H1 (cell line): Measurements from ENCODE around the gene SMIM7. TPM values are rescaled to one million over a fixed set of nuclear protein-coding genes. Genes with fewer than 3 reads are reported as not detected.

Experiments
- BCL11A ChIP-seq, 2 experiments: IDR thresholded peaks; one replicate each; pipeline ENCODE4 v1.6.1; 2011; ENCODE audit warnings: low read depth in 2 of 2, low read length in 2 of 2, mild to moderate bottlenecking in 2 of 2
- CHD1 ChIP-seq: IDR thresholded peaks from 2 replicates; pipeline ENCODE4 v1.6.1; 2012; ENCODE audit warnings: low read depth, low read length, improper control_type of control experiment
- EP300 ChIP-seq, 2 experiments: IDR thresholded peaks; 1 replicate in 1 of 2; 2 replicates in 1 of 2; pipeline ENCODE4 v1.6.1; 2011 to 2012; ENCODE audit warnings: low read depth in 2 of 2, low read length in 2 of 2, mild to moderate bottlenecking in 2 of 2, borderline replicate concordance in 1 of 2, inconsistent platforms in 1 of 2, moderate library complexity in 1 of 2
- FOSL1 ChIP-seq: IDR thresholded peaks from 2 replicates; pipeline ENCODE4 v1.6.1; 2011; ENCODE audit warnings: mild to moderate bottlenecking, low read depth, low read length, moderate library complexity; ENCODE audit not compliant: insufficient read depth
- HDAC6 ChIP-seq: IDR thresholded peaks from one replicate; pipeline ENCODE4 v1.7.1; 2012; ENCODE audit warnings: low read depth, mild to moderate bottlenecking, inconsistent platforms, low read length, moderate library complexity
- KDM5A ChIP-seq: fragments of 200-600 bp; IDR thresholded peaks from 2 replicates; pipeline ENCODE4 v1.7.1; 2012; ENCODE audit warnings: mild to moderate bottlenecking, low read length, inconsistent platforms, mixed read lengths
- SIX5 ChIP-seq: IDR thresholded peaks from 2 replicates; pipeline ENCODE4 v1.6.1; 2011; ENCODE audit warnings: mild to moderate bottlenecking, low read depth, low read length
- TBP ChIP-seq: IDR thresholded peaks from 2 replicates; pipeline ENCODE4 v1.6.1; 2011; ENCODE audit warnings: low read depth, low read length, improper control_type of control experiment
- ZNF274 ChIP-seq: IDR thresholded peaks from 2 replicates; pipeline ENCODE4 v1.7.0; 2012; ENCODE audit warnings: low read length, borderline replicate concordance; ENCODE audit errors: extremely low read depth
- polyA plus RNA-seq, 7 experiments: library from polyadenylated mRNA; depleted of rRNA in 3 of 7; stranded (reverse) in 5 of 7; unstranded in 2 of 7; fragments of >200 nt in 5 of 7; fragments of 200-250 nt in 2 of 7; gene quantifications; 1 replicate in 5 of 7; 2 replicates in 1 of 7; 4 replicates in 1 of 7; pipeline versions ENCODE4 v1.2.1 to v1.2.3, GENCODE V29; 2011 to 2013; ENCODE audit warnings: missing spikeins in 2 of 7, mixed read lengths in 2 of 7
- total RNA-seq: library from RNA; stranded (reverse); fragmentation: NEBNext Ultra II Directional; extraction: Animal tissue kit (Norgen Biotek cat#: 25700); gene quantifications from 2 replicates; pipeline ENCODE4 v1.2.1, GENCODE V29; 2021
- TF ChIP-seq, protein P1 (sequence below): fragments of 300-600 bp; sonication (generic); IDR thresholded peaks from 2 replicates; pipeline ENCODE4 v1.7.1; 2012; ENCODE audit warnings: low read length, moderate library complexity, mild to moderate bottlenecking, inconsistent platforms; ENCODE audit not compliant: insufficient replicate concordance
- TF ChIP-seq, protein P2 (sequence below): IDR thresholded peaks from 2 replicates; pipeline ENCODE4 v1.6.1; 2011; ENCODE audit warnings: low read length, improper control_type of control experiment

Gene SMIM7
- total and polyA plus RNA-seq, 2 of the 8 experiments (the other 6 are each of a cell fraction or from before 2014, with no cell fraction given), result 55.5 to 67.5 TPM

- TF ChIP-seq, protein P1, sequence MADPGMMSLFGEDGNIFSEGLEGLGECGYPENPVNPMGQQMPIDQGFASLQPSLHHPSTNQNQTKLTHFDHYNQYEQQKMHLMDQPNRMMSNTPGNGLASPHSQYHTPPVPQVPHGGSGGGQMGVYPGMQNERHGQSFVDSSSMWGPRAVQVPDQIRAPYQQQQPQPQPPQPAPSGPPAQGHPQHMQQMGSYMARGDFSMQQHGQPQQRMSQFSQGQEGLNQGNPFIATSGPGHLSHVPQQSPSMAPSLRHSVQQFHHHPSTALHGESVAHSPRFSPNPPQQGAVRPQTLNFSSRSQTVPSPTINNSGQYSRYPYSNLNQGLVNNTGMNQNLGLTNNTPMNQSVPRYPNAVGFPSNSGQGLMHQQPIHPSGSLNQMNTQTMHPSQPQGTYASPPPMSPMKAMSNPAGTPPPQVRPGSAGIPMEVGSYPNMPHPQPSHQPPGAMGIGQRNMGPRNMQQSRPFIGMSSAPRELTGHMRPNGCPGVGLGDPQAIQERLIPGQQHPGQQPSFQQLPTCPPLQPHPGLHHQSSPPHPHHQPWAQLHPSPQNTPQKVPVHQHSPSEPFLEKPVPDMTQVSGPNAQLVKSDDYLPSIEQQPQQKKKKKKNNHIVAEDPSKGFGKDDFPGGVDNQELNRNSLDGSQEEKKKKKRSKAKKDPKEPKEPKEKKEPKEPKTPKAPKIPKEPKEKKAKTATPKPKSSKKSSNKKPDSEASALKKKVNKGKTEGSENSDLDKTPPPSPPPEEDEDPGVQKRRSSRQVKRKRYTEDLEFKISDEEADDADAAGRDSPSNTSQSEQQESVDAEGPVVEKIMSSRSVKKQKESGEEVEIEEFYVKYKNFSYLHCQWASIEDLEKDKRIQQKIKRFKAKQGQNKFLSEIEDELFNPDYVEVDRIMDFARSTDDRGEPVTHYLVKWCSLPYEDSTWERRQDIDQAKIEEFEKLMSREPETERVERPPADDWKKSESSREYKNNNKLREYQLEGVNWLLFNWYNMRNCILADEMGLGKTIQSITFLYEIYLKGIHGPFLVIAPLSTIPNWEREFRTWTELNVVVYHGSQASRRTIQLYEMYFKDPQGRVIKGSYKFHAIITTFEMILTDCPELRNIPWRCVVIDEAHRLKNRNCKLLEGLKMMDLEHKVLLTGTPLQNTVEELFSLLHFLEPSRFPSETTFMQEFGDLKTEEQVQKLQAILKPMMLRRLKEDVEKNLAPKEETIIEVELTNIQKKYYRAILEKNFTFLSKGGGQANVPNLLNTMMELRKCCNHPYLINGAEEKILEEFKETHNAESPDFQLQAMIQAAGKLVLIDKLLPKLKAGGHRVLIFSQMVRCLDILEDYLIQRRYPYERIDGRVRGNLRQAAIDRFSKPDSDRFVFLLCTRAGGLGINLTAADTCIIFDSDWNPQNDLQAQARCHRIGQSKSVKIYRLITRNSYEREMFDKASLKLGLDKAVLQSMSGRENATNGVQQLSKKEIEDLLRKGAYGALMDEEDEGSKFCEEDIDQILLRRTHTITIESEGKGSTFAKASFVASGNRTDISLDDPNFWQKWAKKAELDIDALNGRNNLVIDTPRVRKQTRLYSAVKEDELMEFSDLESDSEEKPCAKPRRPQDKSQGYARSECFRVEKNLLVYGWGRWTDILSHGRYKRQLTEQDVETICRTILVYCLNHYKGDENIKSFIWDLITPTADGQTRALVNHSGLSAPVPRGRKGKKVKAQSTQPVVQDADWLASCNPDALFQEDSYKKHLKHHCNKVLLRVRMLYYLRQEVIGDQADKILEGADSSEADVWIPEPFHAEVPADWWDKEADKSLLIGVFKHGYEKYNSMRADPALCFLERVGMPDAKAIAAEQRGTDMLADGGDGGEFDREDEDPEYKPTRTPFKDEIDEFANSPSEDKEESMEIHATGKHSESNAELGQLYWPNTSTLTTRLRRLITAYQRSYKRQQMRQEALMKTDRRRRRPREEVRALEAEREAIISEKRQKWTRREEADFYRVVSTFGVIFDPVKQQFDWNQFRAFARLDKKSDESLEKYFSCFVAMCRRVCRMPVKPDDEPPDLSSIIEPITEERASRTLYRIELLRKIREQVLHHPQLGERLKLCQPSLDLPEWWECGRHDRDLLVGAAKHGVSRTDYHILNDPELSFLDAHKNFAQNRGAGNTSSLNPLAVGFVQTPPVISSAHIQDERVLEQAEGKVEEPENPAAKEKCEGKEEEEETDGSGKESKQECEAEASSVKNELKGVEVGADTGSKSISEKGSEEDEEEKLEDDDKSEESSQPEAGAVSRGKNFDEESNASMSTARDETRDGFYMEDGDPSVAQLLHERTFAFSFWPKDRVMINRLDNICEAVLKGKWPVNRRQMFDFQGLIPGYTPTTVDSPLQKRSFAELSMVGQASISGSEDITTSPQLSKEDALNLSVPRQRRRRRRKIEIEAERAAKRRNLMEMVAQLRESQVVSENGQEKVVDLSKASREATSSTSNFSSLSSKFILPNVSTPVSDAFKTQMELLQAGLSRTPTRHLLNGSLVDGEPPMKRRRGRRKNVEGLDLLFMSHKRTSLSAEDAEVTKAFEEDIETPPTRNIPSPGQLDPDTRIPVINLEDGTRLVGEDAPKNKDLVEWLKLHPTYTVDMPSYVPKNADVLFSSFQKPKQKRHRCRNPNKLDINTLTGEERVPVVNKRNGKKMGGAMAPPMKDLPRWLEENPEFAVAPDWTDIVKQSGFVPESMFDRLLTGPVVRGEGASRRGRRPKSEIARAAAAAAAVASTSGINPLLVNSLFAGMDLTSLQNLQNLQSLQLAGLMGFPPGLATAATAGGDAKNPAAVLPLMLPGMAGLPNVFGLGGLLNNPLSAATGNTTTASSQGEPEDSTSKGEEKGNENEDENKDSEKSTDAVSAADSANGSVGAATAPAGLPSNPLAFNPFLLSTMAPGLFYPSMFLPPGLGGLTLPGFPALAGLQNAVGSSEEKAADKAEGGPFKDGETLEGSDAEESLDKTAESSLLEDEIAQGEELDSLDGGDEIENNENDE, result no peak
- TF ChIP-seq CHD1 (no peak), KDM5A (no peak), TBP (no peak), ZNF274 (no peak), HDAC6 (no peak), EP300 (IDR thresholded peaks at IDR 0.05; ENCODE audit: borderline replicate concordance in 1 of 2, low read depth in 2 of 2, low read length in 2 of 2) (no peak), FOSL1 (no peak), SIX5 (no peak), BCL11A (IDR thresholded peaks at IDR 0.05; ENCODE audit: low read depth in 2 of 2, low read length in 2 of 2) (no peak)
- TF ChIP-seq, protein P2, sequence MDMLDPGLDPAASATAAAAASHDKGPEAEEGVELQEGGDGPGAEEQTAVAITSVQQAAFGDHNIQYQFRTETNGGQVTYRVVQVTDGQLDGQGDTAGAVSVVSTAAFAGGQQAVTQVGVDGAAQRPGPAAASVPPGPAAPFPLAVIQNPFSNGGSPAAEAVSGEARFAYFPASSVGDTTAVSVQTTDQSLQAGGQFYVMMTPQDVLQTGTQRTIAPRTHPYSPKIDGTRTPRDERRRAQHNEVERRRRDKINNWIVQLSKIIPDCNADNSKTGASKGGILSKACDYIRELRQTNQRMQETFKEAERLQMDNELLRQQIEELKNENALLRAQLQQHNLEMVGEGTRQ, result no peak
These were observed 28.1 kb upstream of the SMIM7 start (continued) for GRCh38 chr19:16688084-16688483.
